Cerebellar cortex (tissue), 1 donor: ENCODE measurements around the gene SYNPO.

Experiments
- DNase-seq: peaks from one replicate; pipeline ENCODE4 v3.0.0-alpha.2; 2015; ENCODE audit warnings: low spot score

The SYNPO gene

GRCh38 chr5:150700246-150700593 is 59.8 kb downstream of the SYNPO start:
- DNase-seq, result no peak

GRCh38 chr5:150700594-150701377 is 60.3 kb downstream of the SYNPO start, which contains the start of gene RBM22:
RBM22 (minus strand) TSS chr5:150701062; CDS start chr5:150700985, 77 bp downstream.
- DNase-seq, result peak; percentile 97

- no peak for DNase-seq
Observed at GRCh38 chr5:150703762-150704161, 63.3 kb downstream of the SYNPO start.

- no peak for DNase-seq
Observed at GRCh38 chr5:150706776-150707390, 66.4 kb downstream of the SYNPO start.
